Natural killer cell (primary cell): ENCODE measurements around the gene CMTM2. TPM values are rescaled to one million over a fixed set of nuclear protein-coding genes. Genes with fewer than 3 reads are reported as not detected.
A peak's percentile ranks its signal among the peaks of the same experiment; 100 is the strongest.

Experiments
- ATAC-seq, 3 donors: fragments of 150-1000 bp in 2 of 3; fragments of 200-7000 bp in 1 of 3; cut with Tn5 transposase; 1 replicate in 1 of 3; 2 replicates in 2 of 3; pipeline ENCODE4 v1.10.0; 2021; ENCODE audit warnings: mild to moderate bottlenecking in 2 of 3, moderate library complexity in 2 of 3
- DNase-seq, 2 donors: peaks; one replicate each; pipeline versions ENCODE4 v3.0.0 to v3.0.0-alpha.2; 2013 to 2021; ENCODE audit warnings: mixed read lengths in 1 of 2
- H3K27ac ChIP-seq: one replicate; pipeline ENCODE4 v1.5.1; 2013; ENCODE audit warnings: mild to moderate bottlenecking, low read length
- H3K27me3 ChIP-seq: one replicate; pipeline ENCODE4 v1.6.1; 2013; ENCODE audit warnings: low read length; ENCODE audit not compliant: control insufficient read depth, insufficient read depth
- H3K36me3 ChIP-seq: one replicate; pipeline ENCODE4 v1.6.1; 2013; ENCODE audit warnings: low read length; ENCODE audit not compliant: control insufficient read depth, insufficient read depth
- H3K4me1 ChIP-seq: one replicate; pipeline ENCODE4 v1.6.1; 2013; ENCODE audit warnings: low read length; ENCODE audit not compliant: control insufficient read depth, insufficient read depth
- H3K4me3 ChIP-seq: one replicate; pipeline ENCODE4 v1.5.1; 2013; ENCODE audit warnings: low read length
- H3K9me3 ChIP-seq: one replicate; pipeline ENCODE4 v1.6.1; 2013; ENCODE audit warnings: low read length; ENCODE audit not compliant: control insufficient read depth, insufficient read depth
- H3K27ac Mint-ChIP-seq, 2 donors: one replicate each; pipeline ENCODE4 v1.8.0; 2022; ENCODE audit warnings: mild to moderate bottlenecking in 2 of 2, mixed read lengths in 2 of 2, moderate library complexity in 1 of 2
- H3K27me3 Mint-ChIP-seq, 2 donors: one replicate each; pipeline ENCODE4 v1.8.0; 2022; ENCODE audit warnings: low read depth in 2 of 2, mixed read lengths in 2 of 2
- H3K36me3 Mint-ChIP-seq: one replicate; pipeline ENCODE4 v1.8.0; 2022; ENCODE audit warnings: mixed read lengths
- H3K4me1 Mint-ChIP-seq, 2 donors: one replicate each; pipeline ENCODE4 v1.8.0; 2022; ENCODE audit warnings: mixed read lengths in 2 of 2
- H3K4me3 Mint-ChIP-seq: one replicate; pipeline ENCODE4 v1.8.0; 2022; ENCODE audit warnings: mild to moderate bottlenecking, moderate library complexity, mixed read lengths
- H3K9me3 Mint-ChIP-seq, 2 donors: one replicate each; pipeline ENCODE4 v1.8.0; 2022; ENCODE audit warnings: mixed read lengths in 2 of 2
- WGBS: methylation state at CpG from one replicate; pipeline ENCODE4 v1.1.7; 2013; ENCODE audit warnings: missing lambda C conversion rate; ENCODE audit not compliant: insufficient coverage; 5-methylcytosine and 5-hydroxymethylcytosine counted together
- intact Hi-C: fragments of 100-400 bp; cut with micrococcal nuclease; formaldehyde crosslinking; loops from one replicate; pipeline ENCODE4 v1.14.2; 2022
- total RNA-seq, 4 donors: library from RNA; stranded (reverse); fragments of 120-200 nt in 1 of 4; gene quantifications; one replicate each; pipeline versions ENCODE4 v1.2.3 to v1.2.4, GENCODE V29; 2013 to 2022
- TF ChIP-seq, protein P1 (sequence below): fragments of 200-600 bp; IDR thresholded peaks from one replicate; pipeline ENCODE4 v1.8.0; 2022; ENCODE audit warnings: antibody characterized with exemption

CMTM2 gene, protein sequence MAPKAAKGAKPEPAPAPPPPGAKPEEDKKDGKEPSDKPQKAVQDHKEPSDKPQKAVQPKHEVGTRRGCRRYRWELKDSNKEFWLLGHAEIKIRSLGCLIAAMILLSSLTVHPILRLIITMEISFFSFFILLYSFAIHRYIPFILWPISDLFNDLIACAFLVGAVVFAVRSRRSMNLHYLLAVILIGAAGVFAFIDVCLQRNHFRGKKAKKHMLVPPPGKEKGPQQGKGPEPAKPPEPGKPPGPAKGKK
- total RNA-seq, result 1 to 10 TPM in 1 of 3 donors, under 1 TPM in 2; 0.61 to 1.6 (median 0.82) TPM
- 0.27 TPM for total RNA-seq (2013)

DNA sequence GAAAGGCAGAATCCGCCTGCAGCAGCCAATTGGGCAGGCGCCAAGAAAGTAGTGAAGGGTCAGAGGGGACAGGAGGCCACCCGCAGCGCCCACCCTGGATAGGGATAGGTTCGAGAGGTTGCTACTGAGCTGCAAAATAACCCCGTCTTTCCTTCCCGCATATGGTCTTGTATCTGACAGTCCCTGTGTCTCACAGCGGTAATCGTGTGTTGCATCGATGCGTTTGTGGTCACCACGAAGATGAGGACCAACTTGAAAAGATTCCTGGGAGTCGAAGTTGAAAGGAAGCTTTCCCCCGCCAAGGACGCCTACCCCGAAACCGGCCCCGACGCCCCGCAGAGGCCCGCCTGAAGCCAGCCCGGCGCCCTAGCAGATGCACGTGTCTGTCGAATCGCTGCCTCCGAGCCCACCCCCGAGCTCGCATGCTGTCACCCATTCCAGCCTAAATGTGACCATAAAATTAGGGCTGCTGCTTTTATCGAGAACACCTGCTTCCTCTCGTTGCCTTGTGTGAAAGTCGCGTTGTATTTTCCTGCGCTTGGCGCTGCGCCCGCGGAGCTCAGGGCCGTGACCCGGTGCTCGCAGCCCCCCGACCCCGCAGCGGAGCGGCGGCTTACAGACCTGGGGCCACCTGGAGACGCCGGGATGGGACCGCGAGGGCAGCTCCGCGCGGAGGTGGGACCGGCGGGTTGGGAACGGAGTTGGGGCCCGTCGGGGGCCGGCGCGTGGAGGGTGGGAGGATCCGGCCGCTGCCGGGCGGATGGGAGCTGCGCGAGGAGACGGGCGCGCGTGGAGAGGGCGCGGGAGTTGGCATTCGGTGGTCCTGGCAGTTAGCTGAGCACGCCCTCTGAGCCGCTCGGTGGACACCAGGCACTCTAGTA, at the start of gene CMTM2:
TSS of gene CMTM2 (plus strand) at position 813 of the 881 bp plus-strand sequence. CDS start 145 bp downstream, outside the sequence.
- Histone ChIP-seq H3K9me3 (no peaks in the 10 kb centered on the region), H3K27ac (no peak within 1 kb of the TSS), H3K4me3 (peak within 1 kb of the TSS; percentile 7), H3K36me3 (no peaks in the 10 kb centered on the region), H3K27me3 (peaks cover 14% of the 10 kb centered on the region), H3K4me1 (peaks cover 12% of the 10 kb centered on the region)
- peak within 1 kb of the TSS; percentile 81 for H3K4me3 Mint-ChIP-seq
- peak in 1 of 2 donors; percentile 44 for DNase-seq
- 13% methylated on average over 77 of the region's 77 CpGs for WGBS
- no peaks in the 10 kb centered on the region for H3K36me3 Mint-ChIP-seq
- peak within 1 kb of the TSS in 1 of 2 donors; percentile 36 for H3K27ac Mint-ChIP-seq
- H3K27me3 Mint-ChIP-seq, result peaks cover 12 to 30% of the 10 kb centered on the region in 2 donors
- no peaks in the 10 kb centered on the region for H3K9me3 Mint-ChIP-seq
- peaks cover 13 to 18% of the 10 kb centered on the region in 2 donors for H3K4me1 Mint-ChIP-seq
- intact Hi-C loops, result no loop called here
- ATAC-seq, result peak in 2 of 3 donors; percentile 34 to 63
- TF ChIP-seq, protein P1, sequence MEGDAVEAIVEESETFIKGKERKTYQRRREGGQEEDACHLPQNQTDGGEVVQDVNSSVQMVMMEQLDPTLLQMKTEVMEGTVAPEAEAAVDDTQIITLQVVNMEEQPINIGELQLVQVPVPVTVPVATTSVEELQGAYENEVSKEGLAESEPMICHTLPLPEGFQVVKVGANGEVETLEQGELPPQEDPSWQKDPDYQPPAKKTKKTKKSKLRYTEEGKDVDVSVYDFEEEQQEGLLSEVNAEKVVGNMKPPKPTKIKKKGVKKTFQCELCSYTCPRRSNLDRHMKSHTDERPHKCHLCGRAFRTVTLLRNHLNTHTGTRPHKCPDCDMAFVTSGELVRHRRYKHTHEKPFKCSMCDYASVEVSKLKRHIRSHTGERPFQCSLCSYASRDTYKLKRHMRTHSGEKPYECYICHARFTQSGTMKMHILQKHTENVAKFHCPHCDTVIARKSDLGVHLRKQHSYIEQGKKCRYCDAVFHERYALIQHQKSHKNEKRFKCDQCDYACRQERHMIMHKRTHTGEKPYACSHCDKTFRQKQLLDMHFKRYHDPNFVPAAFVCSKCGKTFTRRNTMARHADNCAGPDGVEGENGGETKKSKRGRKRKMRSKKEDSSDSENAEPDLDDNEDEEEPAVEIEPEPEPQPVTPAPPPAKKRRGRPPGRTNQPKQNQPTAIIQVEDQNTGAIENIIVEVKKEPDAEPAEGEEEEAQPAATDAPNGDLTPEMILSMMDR, result no peak

DNA sequence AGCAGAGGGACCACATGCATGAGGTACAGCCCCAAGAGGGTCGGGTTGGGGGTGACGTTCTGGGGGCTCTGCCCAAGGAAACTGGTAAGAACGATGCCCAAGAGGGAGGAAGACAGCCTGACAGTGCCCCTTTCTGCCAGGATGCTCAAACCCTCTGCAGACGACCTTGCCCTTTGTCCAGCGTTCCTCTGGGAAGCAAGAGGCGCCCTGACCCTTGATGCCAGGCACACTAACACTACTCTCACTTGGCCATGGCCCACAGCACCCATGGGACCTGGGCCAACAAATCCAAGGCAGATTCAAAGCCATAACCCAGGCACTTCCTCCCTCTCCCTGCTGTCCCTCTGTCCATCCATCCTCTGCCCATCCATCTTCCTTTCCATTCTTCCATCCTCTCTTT, 49.8 kb upstream of the CMTM2 start:
- WGBS, result 90% methylated on average over 6 of the region's 6 CpGs
- H3K4me1 Mint-ChIP-seq, result peaks cover 20 to 21% of the 10 kb centered on the region in 2 donors
- intact Hi-C loops, result no loop called here
- no peaks in the 10 kb centered on the region for H3K36me3 Mint-ChIP-seq
- TF ChIP-seq, protein P1, result no peak
- H3K9me3 Mint-ChIP-seq, result no peaks in the 10 kb centered on the region
- H3K27ac Mint-ChIP-seq, result no peak overlapping the region
- ATAC-seq (no peak), DNase-seq (no peak)
- Histone ChIP-seq H3K36me3 (peaks cover 3% of the 10 kb centered on the region), H3K27ac (no peak overlapping the region), H3K9me3 (no peaks in the 10 kb centered on the region), H3K27me3 (no peaks in the 10 kb centered on the region), H3K4me1 (peaks cover 29% of the 10 kb centered on the region), H3K4me3 (no peak overlapping the region)
- no peak overlapping the region for H3K4me3 Mint-ChIP-seq
- H3K27me3 Mint-ChIP-seq, result no peaks in the 10 kb centered on the region

DNA sequence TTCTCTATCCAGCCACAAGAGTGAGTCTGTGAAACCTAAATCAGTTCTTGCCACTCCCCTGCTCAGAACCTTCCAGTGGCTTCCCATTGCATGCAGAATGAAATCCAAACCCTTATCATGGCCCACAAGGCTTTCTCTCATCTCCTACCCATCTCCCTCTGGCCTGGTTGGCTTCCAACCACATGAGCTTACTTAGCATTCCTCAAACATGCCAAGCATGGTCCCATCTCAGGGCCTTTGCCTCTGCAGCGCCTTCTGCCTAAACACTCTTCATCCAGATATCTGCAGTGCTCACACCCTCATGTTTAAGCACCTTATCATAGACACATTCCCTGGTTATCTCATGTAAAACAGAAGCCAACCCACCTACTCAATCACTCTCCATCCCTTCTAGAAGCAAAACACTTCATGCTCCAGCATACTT, 44.9 kb upstream of the CMTM2 start:
- Mint-ChIP-seq H3K27me3 (no peaks in the 10 kb centered on the region), H3K27ac (no peak overlapping the region), H3K36me3 (no peaks in the 10 kb centered on the region), H3K4me1 (peaks cover 5 to 10% of the 10 kb centered on the region in 2 donors), H3K4me3 (no peak overlapping the region), H3K9me3 (no peaks in the 10 kb centered on the region)
- Histone ChIP-seq H3K36me3 (peaks cover 3% of the 10 kb centered on the region), H3K9me3 (no peaks in the 10 kb centered on the region), H3K4me3 (no peak overlapping the region), H3K27me3 (no peaks in the 10 kb centered on the region), H3K27ac (no peak overlapping the region), H3K4me1 (peaks cover under 1% of the 10 kb centered on the region)
- TF ChIP-seq, protein P1, result no peak
- DNase-seq (no peak), ATAC-seq (no peak)
- intact Hi-C loops, result no loop called here
- 97% methylated on average over 1 of the region's 1 CpG for WGBS
